Esophagus muscularis mucosa (tissue), 4 donors: ENCODE measurements around the gene TINCR. TPM values are rescaled to one million over a fixed set of nuclear protein-coding genes. Genes with fewer than 3 reads are reported as not detected.

ENCODE experiments used
- DNase-seq: peaks from one replicate; pipeline ENCODE4 v3.0.0-alpha.2; 2017; ENCODE audit errors: extremely low spot score
- H3K27ac ChIP-seq, 4 donors: fragments of 200-600 bp; sonication (generic); replicated peaks in 1 of 4; 1 replicate in 3 of 4; 2 replicates in 1 of 4; pipeline ENCODE4 v1.5.1; 2016 to 2019; ENCODE audit warnings: mild to moderate bottlenecking in 1 of 4
- H3K27me3 ChIP-seq, 4 donors: fragments of 200-600 bp; sonication (generic); one replicate each; pipeline versions ENCODE4 v1.5.1 to v1.6.0; 2016 to 2019
- H3K36me3 ChIP-seq, 4 donors: fragments of 200-600 bp; sonication (generic); one replicate each; pipeline ENCODE4 v1.5.1; 2016 to 2019
- H3K4me1 ChIP-seq, 4 donors: fragments of 200-600 bp; sonication (generic); one replicate each; pipeline ENCODE4 v1.5.1; 2016 to 2019
- H3K4me3 ChIP-seq, 4 donors: fragments of 200-600 bp; sonication (generic); 1 replicate in 2 of 4; 2 replicates in 2 of 4; pipeline ENCODE4 v1.5.1; 2016 to 2019; ENCODE audit warnings: mild to moderate bottlenecking in 4 of 4, moderate library complexity in 1 of 4
- H3K9me3 ChIP-seq, 4 donors: fragments of 200-600 bp; sonication (generic); 1 replicate in 3 of 4; 2 replicates in 1 of 4; pipeline ENCODE4 v1.5.1; 2016 to 2019
- CTCF ChIP-seq, 3 experiments: fragments of 200-600 bp in 2 of 3; fragments of 450-650 bp in 1 of 3; sonication (generic) in 2 of 3; IDR thresholded peaks; one replicate each; pipeline ENCODE4 v1.5.1; 2017 to 2019; ENCODE audit warnings: antibody characterized with exemption in 3 of 3, mild to moderate bottlenecking in 2 of 3, moderate library complexity in 1 of 3
- EP300 ChIP-seq: sonication (generic); formaldehyde crosslinking; IDR thresholded peaks from one replicate; pipeline ENCODE4 v1.6.1; 2017; ENCODE audit warnings: antibody characterized with exemption
- POLR2A ChIP-seq: fragments of 450-650 bp; IDR thresholded peaks from one replicate; pipeline ENCODE4 v1.6.1; 2017; ENCODE audit warnings: antibody characterized with exemption, moderate library complexity, mild to moderate bottlenecking, low read depth
- POLR2AphosphoS5 ChIP-seq, 2 donors: sonication (generic); formaldehyde crosslinking; IDR thresholded peaks; one replicate each; pipeline ENCODE4 v1.6.1; 2017; ENCODE audit warnings: antibody characterized with exemption in 2 of 2
- WGBS: methylation state at CpG from one replicate; pipeline ENCODE4 v1.1.5; 2018; 5-methylcytosine and 5-hydroxymethylcytosine counted together
- intact Hi-C: fragments of 100-400 bp; cut with DNase I; formaldehyde crosslinking; loops from one replicate; pipeline ENCODE4 v1.15.1; 2023
- total RNA-seq, 4 donors: library from RNA; depleted of rRNA; stranded (reverse); fragments of >200 nt; gene quantifications; one replicate each; pipeline versions ENCODE4 v1.1.0 to v1.2.1, GENCODE V29; 2016

Gene TINCR
- total RNA-seq, 4 donors from 2014 or later: 0.17 to 2.9 (median 0.33) TPM; not detected in 1

GRCh38 chr19:5545984-5546383 lies 21.8 kb downstream of the TINCR start:
- H3K9me3 ChIP-seq: no peaks in the 10 kb centered on the region
- WGBS: 90% methylated on average over 4 of the region's 4 CpGs
- H3K36me3 ChIP-seq: no peaks in the 10 kb centered on the region
- no peak overlapping the region for H3K27ac ChIP-seq
- no peaks in the 10 kb centered on the region for H3K4me1 ChIP-seq
- intact Hi-C loops: no loop called here
- TF ChIP-seq POLR2A (no peak), POLR2AphosphoS5 (IDR thresholded peaks at IDR 0.05) (no peak), EP300 (no peak), CTCF (IDR thresholded peaks at IDR 0.05) (no peak)
- no peak overlapping the region for H3K4me3 ChIP-seq
- no peak for DNase-seq
- no peaks in the 10 kb centered on the region for H3K27me3 ChIP-seq

- intact Hi-C loops: no loop called here
- peaks cover 0 to 2% (median 0%) of the 10 kb centered on the region in 4 donors for H3K27me3 ChIP-seq
- 86% methylated on average over 5 of the region's 5 CpGs for WGBS
Observed at GRCh38 chr19:5545051-5545450, 22.7 kb downstream of the TINCR start.

GRCh38 chr19:5542665-5543064 lies 25.1 kb downstream of the TINCR start:
- peaks cover 0 to 16% (median 0%) of the 10 kb centered on the region in 4 donors for H3K27me3 ChIP-seq
- WGBS: 50% methylated on average over 8 of the region's 8 CpGs
- H3K36me3 ChIP-seq: no peaks in the 10 kb centered on the region
- no peaks in the 10 kb centered on the region for H3K9me3 ChIP-seq
- intact Hi-C loops: no loop called here
- H3K27ac ChIP-seq: no peak overlapping the region
- no peak for TF ChIP-seq POLR2AphosphoS5 (IDR thresholded peaks at IDR 0.05)
- no peak for TF ChIP-seq EP300
- no peak for TF ChIP-seq POLR2A
- TF ChIP-seq CTCF (IDR thresholded peaks at IDR 0.05): no peak
- H3K4me3 ChIP-seq: no peak overlapping the region
- DNase-seq: no peak
- H3K4me1 ChIP-seq: peaks cover 8 to 12% (median 10%) of the 10 kb centered on the region in 4 donors

More at GRCh38 chr19:5545051-5545450, 22.7 kb downstream of the TINCR start:
- H3K36me3 ChIP-seq: no peaks in the 10 kb centered on the region
- no peak overlapping the region for H3K4me3 ChIP-seq
- no peaks in the 10 kb centered on the region for H3K9me3 ChIP-seq
- no peak overlapping the region for H3K27ac ChIP-seq
- H3K4me1 ChIP-seq: no peaks in the 10 kb centered on the region
- DNase-seq: no peak
- no peak for TF ChIP-seq CTCF (IDR thresholded peaks at IDR 0.05)
- TF ChIP-seq POLR2AphosphoS5 (IDR thresholded peaks at IDR 0.05): no peak
- TF ChIP-seq POLR2A: no peak
- TF ChIP-seq EP300: no peak

- H3K36me3 ChIP-seq: no peaks in the 10 kb centered on the region
- TF ChIP-seq POLR2A (no peak), EP300 (no peak), CTCF (IDR thresholded peaks at IDR 0.05) (no peak), POLR2AphosphoS5 (IDR thresholded peaks at IDR 0.05) (no peak)
- intact Hi-C loops: no loop called here
- H3K4me3 ChIP-seq: no peak overlapping the region
- peaks cover 0 to 23% (median 0%) of the 10 kb centered on the region in 4 donors for H3K27me3 ChIP-seq
- H3K27ac ChIP-seq: no peak overlapping the region
- peaks cover 10 to 18% (median 15%) of the 10 kb centered on the region in 4 donors for H3K4me1 ChIP-seq
- no peak for DNase-seq
- 80% methylated on average over 7 of the region's 7 CpGs for WGBS
- no peaks in the 10 kb centered on the region for H3K9me3 ChIP-seq
Observed at GRCh38 chr19:5541456-5541855, 26.3 kb downstream of the TINCR start.

- TF ChIP-seq POLR2A (no peak), EP300 (no peak), CTCF (IDR thresholded peaks at IDR 0.05) (no peak), POLR2AphosphoS5 (IDR thresholded peaks at IDR 0.05) (no peak)
- H3K27ac ChIP-seq: no peak overlapping the region
- intact Hi-C loops: no loop called here
- 93% methylated on average over 5 of the region's 10 CpGs for WGBS
- H3K36me3 ChIP-seq: no peaks in the 10 kb centered on the region
- H3K9me3 ChIP-seq: peaks cover 0 to 7% (median 2%) of the 10 kb centered on the region in 4 donors
- no peak for DNase-seq
- peaks cover 16 to 25% (median 22%) of the 10 kb centered on the region in 4 donors for H3K4me1 ChIP-seq
- H3K4me3 ChIP-seq: no peak overlapping the region
- peaks cover 0 to 31% (median 0%) of the 10 kb centered on the region in 4 donors for H3K27me3 ChIP-seq
Observed at GRCh38 chr19:5540208-5540607, 27.5 kb downstream of the TINCR start.
